AG04449 (cell line): ENCODE measurements around the gene FANCL.

Experiments
- CTCF ChIA-PET: fragments of 350-600 bp; formaldehyde crosslinking; extraction: SDS; loops from one replicate; lab custom pipeline; 2021; ENCODE audit warnings: antibody characterized with exemption; lab: Yijun Ruan, JAX
- POLR2A ChIA-PET: fragments of 400-600, 350-600 bp; formaldehyde crosslinking; extraction: SDS; loops from one replicate; lab custom pipeline; 2020; ENCODE audit warnings: antibody characterized with exemption, inconsistent platforms; lab: Yijun Ruan, JAX
- DNase-seq: peaks from one replicate; pipeline ENCODE4 v3.0.0-alpha.2; 2010; ENCODE audit warnings: low read depth, low spot score
- H3K4me3 ChIP-seq: 2 replicates; pipeline ENCODE4 v1.5.1; 2011; ENCODE audit warnings: low read depth, mild to moderate bottlenecking, control low read depth, low read length
- CTCF ChIP-seq: IDR thresholded peaks from one replicate; pipeline ENCODE4 v1.5.1; 2011; ENCODE audit warnings: mild to moderate bottlenecking, moderate library complexity, low read length, control low read depth, inconsistent platforms; ENCODE audit not compliant: insufficient read depth; ENCODE audit errors: missing control alignments

Gene FANCL

GRCh38 chr2:58207189-58207588 lies 33.9 kb downstream of the FANCL start:
- H3K4me3 ChIP-seq = no peak overlapping the region
- ChIA-PET CTCF (no interaction called here), POLR2A (no interaction called here)
- TF ChIP-seq CTCF = no peak
- DNase-seq = no peak

GRCh38 chr2:58206785-58207184 lies 34.3 kb downstream of the FANCL start:
- POLR2A ChIA-PET = no interaction called here
- TF ChIP-seq CTCF = no peak
- CTCF ChIA-PET = no interaction called here
- DNase-seq = no peak
- no peak overlapping the region for H3K4me3 ChIP-seq

- POLR2A ChIA-PET = no interaction called here
- CTCF ChIA-PET = no interaction called here
Observed at GRCh38 chr2:58204195-58204959, 36.7 kb downstream of the FANCL start.

GRCh38 chr2:58203018-58203417 lies 38.1 kb downstream of the FANCL start:
- TF ChIP-seq CTCF = no peak
- CTCF ChIA-PET = no interaction called here
- no peak for DNase-seq
- POLR2A ChIA-PET = no interaction called here
- no peak overlapping the region for H3K4me3 ChIP-seq

More at GRCh38 chr2:58204195-58204959, 36.7 kb downstream of the FANCL start:
- no peak for DNase-seq
- H3K4me3 ChIP-seq = no peak overlapping the region
- TF ChIP-seq CTCF = no peak

- no peak overlapping the region for H3K4me3 ChIP-seq
- ChIA-PET CTCF (interaction anchor here (0.6 kb wide), 1 partner anchor 16 kb away, joined by 3 read pairs; no protein-coding TSS in a partner anchor), POLR2A (no interaction called here)
- DNase-seq = no peak
- no peak for TF ChIP-seq CTCF
Observed at GRCh38 chr2:58202404-58202803, 38.7 kb downstream of the FANCL start.

GRCh38 chr2:58197894-58198293 lies 43.2 kb downstream of the FANCL start:
- ChIA-PET POLR2A (no interaction called here), CTCF (no interaction called here)
- H3K4me3 ChIP-seq = no peak overlapping the region
- no peak for TF ChIP-seq CTCF
- no peak for DNase-seq
